ENCODE data around the gene MMS19.
A peak's percentile ranks its signal among the peaks of the same experiment; 100 is the strongest.
"Not testable (repeated sequence)": the region's sequence is repeated elsewhere in the genome, so short reads cannot be mapped to it uniquely, and the experiment has no call there.

Gene MMS19

GRCh38 chr10:97498076-97498840 is at the start of gene MMS19:
Gene MMS19, minus strand, starts transcription at chr10:97498422. Its CDS starts 38 bp downstream, at chr10:97498384.
- peak; percentile 99 for DNase-seq (ENCODE audit: low read depth)

GRCh38 chr10:97547962-97548361 is 49.7 kb upstream of the MMS19 start:
- DNase-seq (ENCODE audit: low read depth) = no peak

GRCh38 chr10:97547271-97547600 is 49.0 kb upstream of the MMS19 start:
- DNase-seq (ENCODE audit: low read depth) = no peak

GRCh38 chr10:97546456-97547270 is 48.4 kb upstream of the MMS19 start:
- no peak for DNase-seq (ENCODE audit: low read depth)

- DNase-seq (ENCODE audit: low read depth) = peak; percentile 54
These were observed 44.9 kb upstream of the MMS19 start for GRCh38 chr10:97543025-97543546.

GRCh38 chr10:97542169-97543024 is 44.2 kb upstream of the MMS19 start:
- DNase-seq (ENCODE audit: low read depth) = peak; percentile 54

GRCh38 chr10:97540669-97541500 is 42.7 kb upstream of the MMS19 start:
- DNase-seq (ENCODE audit: low read depth) = no peak

GRCh38 chr10:97539523-97540200 is 41.4 kb upstream of the MMS19 start:
- DNase-seq (ENCODE audit: low read depth) = no peak

GRCh38 chr10:97538839-97539238 is 40.6 kb upstream of the MMS19 start:
- no peak for DNase-seq (ENCODE audit: low read depth)

- DNase-seq (ENCODE audit: low read depth) = no peak
These were observed 40.2 kb upstream of the MMS19 start for GRCh38 chr10:97538411-97538810.

- DNase-seq (ENCODE audit: low read depth) = no peak
These were observed 39.1 kb upstream of the MMS19 start for GRCh38 chr10:97537186-97537869.

GRCh38 chr10:97534746-97535367 is 36.6 kb upstream of the MMS19 start:
- DNase-seq (ENCODE audit: low read depth) = peak; percentile 16

GRCh38 chr10:97533888-97534287 is 35.7 kb upstream of the MMS19 start:
- DNase-seq (ENCODE audit: low read depth) = no peak

- no peak for DNase-seq (ENCODE audit: low read depth)
These were observed 34.9 kb upstream of the MMS19 start for GRCh38 chr10:97532935-97533671.

- DNase-seq (ENCODE audit: low read depth) = no peak
These were observed 33.3 kb upstream of the MMS19 start for GRCh38 chr10:97531401-97531986.

GRCh38 chr10:97529685-97530465 is 31.7 kb upstream of the MMS19 start:
- no peak for DNase-seq (ENCODE audit: low read depth)

GRCh38 chr10:97528876-97529275 is 30.7 kb upstream of the MMS19 start:
- not testable (repeated sequence) for DNase-seq (ENCODE audit: low read depth)

GRCh38 chr10:97525683-97526110 is 27.5 kb upstream of the MMS19 start:
- DNase-seq (ENCODE audit: low read depth) = no peak
